Measurements from ENCODE around the gene PNMA6E. TPM values are rescaled to one million over a fixed set of nuclear protein-coding genes. Genes with fewer than 3 reads are reported as not detected.

The PNMA6E gene
- total and polyA plus RNA-seq, 2 donors (not counting 3 experiments of a cell fraction or from before 2014, with no cell fraction given), result not detected

DNA sequence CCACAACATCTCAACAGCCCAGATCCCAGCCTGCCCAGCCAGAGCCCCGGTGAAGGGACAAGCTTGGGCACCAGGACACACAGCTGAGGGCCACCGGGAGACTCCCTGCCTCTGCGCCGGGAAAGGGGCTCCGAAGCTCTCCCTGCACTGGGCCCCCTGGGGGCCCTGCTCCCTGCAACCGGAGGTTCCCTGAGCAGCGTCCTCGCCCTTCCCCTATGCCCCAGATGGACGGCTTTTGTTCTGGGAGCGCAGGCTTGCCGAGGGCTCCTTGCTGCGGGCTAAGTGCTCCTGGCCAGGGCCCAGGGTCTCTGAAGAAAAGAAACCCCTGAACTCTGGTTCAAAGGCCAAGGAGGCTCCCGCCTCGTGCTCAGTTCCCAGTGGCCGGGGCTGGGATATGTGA lies 9.2 kb upstream of the PNMA6E start:
- H3K4me2 ChIP-seq (ENCODE audit: insufficient read depth, low read length), result no peak overlapping the region
- peaks cover 6% of the 10 kb centered on the region for H3K4me1 ChIP-seq (ENCODE audit: control insufficient read depth, extremely low read depth, insufficient read depth, low read length)
- dilution Hi-C loops (cut with MboI; ENCODE audit: extremely low pct_ligation_motif_present, low sequenced_read_pairs) (no loop called here), intact Hi-C loops (cut with micrococcal nuclease) (no loop called here)
- no peaks in the 10 kb centered on the region for H4K20me1 ChIP-seq (replicated peaks; ENCODE audit: control insufficient read depth, extremely low read depth, insufficient read depth, low read length)
- no peak overlapping the region for H2AFZ ChIP-seq (ENCODE audit: low read depth, low read length)
- ChIA-PET CTCF (no interaction called here), POLR2A (no interaction called here)
- H3K36me3 ChIP-seq (ENCODE audit: control insufficient read depth in 2 of 2, extremely low read depth in 1 of 2, insufficient read depth in 2 of 2, low read length in 2 of 2), result no peaks in the 10 kb centered on the region
- no peaks in the 10 kb centered on the region for H3K9me3 ChIP-seq (replicated peaks; ENCODE audit: control insufficient read depth, insufficient read depth, low read length)
- FAIRE-seq (no peak), DNase-seq (ENCODE audit: low read depth, low spot score) (no peak)
- H3K9ac ChIP-seq (replicated peaks; ENCODE audit: extremely low read depth, insufficient read depth, low read length), result no peak overlapping the region
- TF ChIP-seq JUN (IDR thresholded peaks at IDR 0.05; ENCODE audit: borderline replicate concordance, insufficient read depth, insufficient read length, low read depth), result no peak
- TF ChIP-seq GATA2 (IDR thresholded peaks at IDR 0.05; ENCODE audit: insufficient read depth, insufficient read length, low read depth, low read length), result no peak
- no peak for TF ChIP-seq EZH2 (IDR thresholded peaks at IDR 0.05; ENCODE audit: borderline replicate concordance, low read depth, low read length, severe bottlenecking)
- TF ChIP-seq, protein P1, sequence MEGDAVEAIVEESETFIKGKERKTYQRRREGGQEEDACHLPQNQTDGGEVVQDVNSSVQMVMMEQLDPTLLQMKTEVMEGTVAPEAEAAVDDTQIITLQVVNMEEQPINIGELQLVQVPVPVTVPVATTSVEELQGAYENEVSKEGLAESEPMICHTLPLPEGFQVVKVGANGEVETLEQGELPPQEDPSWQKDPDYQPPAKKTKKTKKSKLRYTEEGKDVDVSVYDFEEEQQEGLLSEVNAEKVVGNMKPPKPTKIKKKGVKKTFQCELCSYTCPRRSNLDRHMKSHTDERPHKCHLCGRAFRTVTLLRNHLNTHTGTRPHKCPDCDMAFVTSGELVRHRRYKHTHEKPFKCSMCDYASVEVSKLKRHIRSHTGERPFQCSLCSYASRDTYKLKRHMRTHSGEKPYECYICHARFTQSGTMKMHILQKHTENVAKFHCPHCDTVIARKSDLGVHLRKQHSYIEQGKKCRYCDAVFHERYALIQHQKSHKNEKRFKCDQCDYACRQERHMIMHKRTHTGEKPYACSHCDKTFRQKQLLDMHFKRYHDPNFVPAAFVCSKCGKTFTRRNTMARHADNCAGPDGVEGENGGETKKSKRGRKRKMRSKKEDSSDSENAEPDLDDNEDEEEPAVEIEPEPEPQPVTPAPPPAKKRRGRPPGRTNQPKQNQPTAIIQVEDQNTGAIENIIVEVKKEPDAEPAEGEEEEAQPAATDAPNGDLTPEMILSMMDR (IDR thresholded peaks at IDR 0.05; ENCODE audit: extremely low read depth in 1 of 2, insufficient read depth in 1 of 2, low read depth in 1 of 2, low read length in 2 of 2), result no peak
- no peak for TF ChIP-seq POLR2A (IDR thresholded peaks at IDR 0.05; ENCODE audit: low read depth, low read length)
- TF ChIP-seq, protein P2, sequence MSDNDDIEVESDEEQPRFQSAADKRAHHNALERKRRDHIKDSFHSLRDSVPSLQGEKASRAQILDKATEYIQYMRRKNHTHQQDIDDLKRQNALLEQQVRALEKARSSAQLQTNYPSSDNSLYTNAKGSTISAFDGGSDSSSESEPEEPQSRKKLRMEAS (IDR thresholded peaks at IDR 0.05; ENCODE audit: insufficient read depth, insufficient read length), result no peak
- no peak for TF ChIP-seq FOS (IDR thresholded peaks at IDR 0.05; ENCODE audit: borderline replicate concordance, insufficient read depth, low read length)
- no peak for TF ChIP-seq POLR2AphosphoS5 (IDR thresholded peaks at IDR 0.05; ENCODE audit: insufficient read depth, low read depth, low read length)
- no peak for TF ChIP-seq MYC (IDR thresholded peaks at IDR 0.05; ENCODE audit: low read depth, low read length)
- no peaks in the 10 kb centered on the region for H3K27me3 ChIP-seq (ENCODE audit: control insufficient read depth in 2 of 2, insufficient read depth in 2 of 2, low read length in 2 of 2)
- H3K9me1 ChIP-seq (replicated peaks; ENCODE audit: control insufficient read depth, extremely low read depth, insufficient read depth, low read length), result no peaks in the 10 kb centered on the region
- no peak overlapping the region for H3K4me3 ChIP-seq (replicated peaks in 1 of 3; ENCODE audit: insufficient read depth in 1 of 3, low read depth in 1 of 3, low read length in 3 of 3)
- no peak overlapping the region for H3K27ac ChIP-seq (ENCODE audit: insufficient read depth, low read depth, low read length)
- BruUV-seq (replicated peaks), result no TSS peak
- no peaks in the 10 kb centered on the region for H3K79me2 ChIP-seq (ENCODE audit: control insufficient read depth, insufficient read depth, low read length)
